HepG2 (cell line): ENCODE measurements around the gene ICOS.

Experiments used
- FOSL2 ChIP-seq: sonication (generic); formaldehyde crosslinking; IDR thresholded peaks from 2 replicates; pipeline ENCODE4 v1.4.0; 2020; ENCODE audit warnings: missing genetic modification reagents
- FOXA1 ChIP-seq, 2 experiments: fragments of 450-650 bp in 1 of 2; sonication (generic) in 1 of 2; formaldehyde crosslinking in 1 of 2; IDR thresholded peaks; 2 replicates each; pipeline versions ENCODE4 v1.4.0 to v1.6.1; 2016 to 2020; ENCODE audit warnings: missing genetic modification reagents in 1 of 2
- IKZF1 ChIP-seq: fragments of 450-650 bp; IDR thresholded peaks from 2 replicates; pipeline ENCODE4 v1.7.1; 2016

DNA sequence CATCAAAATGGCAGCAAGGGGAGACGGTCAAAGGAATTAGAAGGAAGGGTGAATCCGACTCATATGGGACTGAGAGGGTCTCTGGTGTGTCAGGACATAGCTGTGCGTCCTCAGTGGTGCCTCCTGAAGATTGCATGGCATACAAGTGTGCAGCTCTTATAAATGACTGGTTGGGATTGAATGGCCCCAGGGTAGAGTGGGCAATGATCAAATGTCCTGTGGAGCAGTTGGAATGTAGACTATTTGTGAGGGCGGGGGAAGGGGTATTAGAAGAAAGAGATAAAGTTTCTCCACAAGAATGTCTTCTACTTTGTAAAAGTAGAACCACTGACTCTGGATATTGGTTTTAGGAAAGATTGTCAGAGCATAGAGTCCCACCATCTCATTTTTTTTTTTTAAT, 44.4 kb upstream of the ICOS start:
- TF ChIP-seq FOXA1 (IDR thresholded peaks at IDR 0.05) (no peak), FOXA1 (CRISPR knock-in tag; IDR thresholded peaks at IDR 0.05) (no peak), IKZF1 (no peak), FOSL2 (no peak)
